HG03159 (cell line): Measurements from ENCODE around the gene PLEKHG2.

Experiments used
- ATAC-seq: cut with Tn5 transposase; IDR thresholded peaks from one replicate; pipeline ENCODE4 v1.9.1; 2021; ENCODE audit warnings: mild to moderate bottlenecking, moderate library complexity; ENCODE audit not compliant: unreplicated experiment

The PLEKHG2 gene

GRCh38 chr19:39406656-39407409 is 5.6 kb upstream of the PLEKHG2 start, which contains the start of gene ZFP36:
TSS of gene ZFP36 (plus strand) at chr19:39406847. CDS start at chr19:39406905, 58 bp downstream.
- no peak for ATAC-seq

- no peak for ATAC-seq
Measured at GRCh38 chr19:39407410-39407659, 5.1 kb upstream of the PLEKHG2 start.

GRCh38 chr19:39407660-39408391 is 4.6 kb upstream of the PLEKHG2 start:
- no peak for ATAC-seq

- no peak for ATAC-seq
Measured at GRCh38 chr19:39408392-39409207, 3.9 kb upstream of the PLEKHG2 start.

GRCh38 chr19:39409208-39410016 is 3.1 kb upstream of the PLEKHG2 start:
- no peak for ATAC-seq

- ATAC-seq = no peak
Measured at GRCh38 chr19:39410017-39410830, 2.2 kb upstream of the PLEKHG2 start.

GRCh38 chr19:39410831-39411080 is 1.7 kb upstream of the PLEKHG2 start:
- no peak for ATAC-seq

- no peak for ATAC-seq
Measured at GRCh38 chr19:39411081-39411831, 1.2 kb upstream of the PLEKHG2 start.

- peak; percentile 21 for ATAC-seq
Measured at GRCh38 chr19:39411832-39412099, 703 bp upstream of the PLEKHG2 start.

GRCh38 chr19:39412867-39413271 is 400 bp downstream of the PLEKHG2 start:
- no peak for ATAC-seq

- ATAC-seq = no peak
Measured at GRCh38 chr19:39413272-39413910, 922 bp downstream of the PLEKHG2 start.

- ATAC-seq = no peak
Measured at GRCh38 chr19:39413911-39414608, 1.6 kb downstream of the PLEKHG2 start.

GRCh38 chr19:39415111-39416046 is 2.9 kb downstream of the PLEKHG2 start:
- ATAC-seq = no peak

GRCh38 chr19:39416152-39417120 is 4.0 kb downstream of the PLEKHG2 start:
- no peak for ATAC-seq

GRCh38 chr19:39417463-39418181 is 5.2 kb downstream of the PLEKHG2 start:
- no peak for ATAC-seq

GRCh38 chr19:39419003-39419402 is 6.5 kb downstream of the PLEKHG2 start:
- ATAC-seq = no peak
